ENCODE data around the gene HCRTR2.

DNA sequence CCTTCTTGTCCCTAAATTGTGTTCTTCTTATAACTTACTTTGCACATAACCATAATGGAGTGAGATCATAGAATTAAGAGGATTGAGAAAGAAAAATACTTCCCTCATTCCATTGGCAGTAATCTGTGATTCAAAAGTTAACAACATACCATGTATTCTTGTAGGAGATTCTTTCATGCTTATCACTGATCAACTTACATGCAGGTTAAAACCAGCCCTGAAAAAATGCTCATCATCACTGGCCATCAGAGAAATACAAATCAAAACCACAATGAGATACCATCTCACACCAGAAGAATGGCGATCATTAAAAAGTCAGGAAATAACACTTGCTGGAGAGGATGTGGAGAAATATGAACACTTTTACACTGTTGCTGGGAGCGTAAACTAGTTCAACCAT lies 116.4 kb downstream of the HCRTR2 start:
- no peak for TF ChIP-seq ZNF219 (CRISPR knock-in tag; IDR thresholded peaks at IDR 0.05; ENCODE audit: borderline replicate concordance)
- TF ChIP-seq GABPB1 (CRISPR knock-in tag; IDR thresholded peaks at IDR 0.05) = no peak
- TF ChIP-seq, protein P1, sequence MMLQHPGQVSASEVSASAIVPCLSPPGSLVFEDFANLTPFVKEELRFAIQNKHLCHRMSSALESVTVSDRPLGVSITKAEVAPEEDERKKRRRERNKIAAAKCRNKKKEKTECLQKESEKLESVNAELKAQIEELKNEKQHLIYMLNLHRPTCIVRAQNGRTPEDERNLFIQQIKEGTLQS (CRISPR knock-in tag; conservative IDR thresholded peaks at IDR 0.05) = no peak
- TF ChIP-seq, protein P2, sequence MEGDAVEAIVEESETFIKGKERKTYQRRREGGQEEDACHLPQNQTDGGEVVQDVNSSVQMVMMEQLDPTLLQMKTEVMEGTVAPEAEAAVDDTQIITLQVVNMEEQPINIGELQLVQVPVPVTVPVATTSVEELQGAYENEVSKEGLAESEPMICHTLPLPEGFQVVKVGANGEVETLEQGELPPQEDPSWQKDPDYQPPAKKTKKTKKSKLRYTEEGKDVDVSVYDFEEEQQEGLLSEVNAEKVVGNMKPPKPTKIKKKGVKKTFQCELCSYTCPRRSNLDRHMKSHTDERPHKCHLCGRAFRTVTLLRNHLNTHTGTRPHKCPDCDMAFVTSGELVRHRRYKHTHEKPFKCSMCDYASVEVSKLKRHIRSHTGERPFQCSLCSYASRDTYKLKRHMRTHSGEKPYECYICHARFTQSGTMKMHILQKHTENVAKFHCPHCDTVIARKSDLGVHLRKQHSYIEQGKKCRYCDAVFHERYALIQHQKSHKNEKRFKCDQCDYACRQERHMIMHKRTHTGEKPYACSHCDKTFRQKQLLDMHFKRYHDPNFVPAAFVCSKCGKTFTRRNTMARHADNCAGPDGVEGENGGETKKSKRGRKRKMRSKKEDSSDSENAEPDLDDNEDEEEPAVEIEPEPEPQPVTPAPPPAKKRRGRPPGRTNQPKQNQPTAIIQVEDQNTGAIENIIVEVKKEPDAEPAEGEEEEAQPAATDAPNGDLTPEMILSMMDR (IDR thresholded peaks at IDR 0.05) = no peak
- no peak for TF ChIP-seq NFE2L1 (CRISPR knock-in tag; IDR thresholded peaks at IDR 0.05)
- TF ChIP-seq NFYB (CRISPR knock-in tag; conservative IDR thresholded peaks at IDR 0.05; ENCODE audit: low read depth) = no peak
